ENCODE measurements around the gene CEACAM19.

GRCh38 chr19:44703336-44704078 is 32.2 kb downstream of the CEACAM19 start:
- TF ChIP-seq CTCF (IDR thresholded peaks at IDR 0.05; ENCODE audit: insufficient read depth, low read length, poor library complexity, severe bottlenecking) (no peak), EZH2phosphoT487 (conservative IDR thresholded peaks at IDR 0.05; ENCODE audit: low read length) (no peak)
